Gastroesophageal sphincter (tissue), 4 donors: ENCODE data around the gene SNX18. TPM values are rescaled to one million over a fixed set of nuclear protein-coding genes. Genes with fewer than 3 reads are reported as not detected.
A peak's percentile ranks its signal among the peaks of the same experiment; 100 is the strongest.

Source experiments
- ATAC-seq: fragments of 150-250 bp; one replicate; pipeline ENCODE4 v1.9.1; 2016; ENCODE audit warnings: mild to moderate bottlenecking, moderate library complexity
- H3K27ac ChIP-seq, 4 donors: fragments of 200-600 bp; sonication (generic) in 3 of 4; 1 replicate in 3 of 4; 2 replicates in 1 of 4; pipeline ENCODE4 v1.5.1; 2016 to 2019
- H3K27me3 ChIP-seq: fragments of 200-600 bp; sonication (generic); one replicate; pipeline ENCODE4 v1.5.1; 2019
- H3K36me3 ChIP-seq, 2 donors: fragments of 200-600 bp; sonication (generic); one replicate each; pipeline ENCODE4 v1.5.1; 2019; ENCODE audit warnings: control low read depth in 1 of 2
- H3K4me1 ChIP-seq, 3 donors: fragments of 200-600 bp; sonication (generic); 1 replicate in 2 of 3; 2 replicates in 1 of 3; pipeline ENCODE4 v1.5.1; 2016 to 2019; ENCODE audit warnings: control low read depth in 2 of 3
- H3K4me3 ChIP-seq, 2 donors: fragments of 200-600 bp; sonication (generic); one replicate each; pipeline ENCODE4 v1.5.1; 2019; ENCODE audit warnings: mild to moderate bottlenecking in 1 of 2, moderate library complexity in 1 of 2
- H3K9me3 ChIP-seq, 3 donors: fragments of 200-600 bp; sonication (generic); one replicate each; pipeline ENCODE4 v1.5.1; 2017 to 2019; ENCODE audit warnings: control low read depth in 2 of 3
- EP300 ChIP-seq: sonication (generic); formaldehyde crosslinking; IDR thresholded peaks from one replicate; pipeline ENCODE4 v1.6.1; 2017; ENCODE audit warnings: antibody characterized with exemption, mild to moderate bottlenecking
- POLR2A ChIP-seq, 2 donors: fragments of 450-650 bp; IDR thresholded peaks; one replicate each; pipeline ENCODE4 v1.6.1; 2017; ENCODE audit warnings: antibody characterized with exemption in 2 of 2, mild to moderate bottlenecking in 2 of 2, moderate library complexity in 1 of 2
- POLR2AphosphoS5 ChIP-seq: sonication (generic); formaldehyde crosslinking; IDR thresholded peaks from one replicate; pipeline ENCODE4 v1.6.1; 2017; ENCODE audit warnings: antibody characterized with exemption
- WGBS, 2 donors: methylation state at CpG; one replicate each; pipeline ENCODE4 v1.1.5; 2018; ENCODE audit warnings: low coverage in 1 of 2; 5-methylcytosine and 5-hydroxymethylcytosine counted together
- total RNA-seq, 4 donors: library from RNA; depleted of rRNA; stranded (reverse); fragments of >200 nt; gene quantifications; one replicate each; pipeline ENCODE4 v1.1.0, GENCODE V29; 2016
- TF ChIP-seq, protein P1 (sequence below), 4 experiments: fragments of 200-600 bp in 2 of 4; fragments of 450-650 bp in 2 of 4; sonication (generic) in 1 of 4; IDR thresholded peaks; one replicate each; pipeline ENCODE4 v1.5.1; 2017 to 2019; ENCODE audit warnings: antibody characterized with exemption in 4 of 4, mild to moderate bottlenecking in 2 of 4, moderate library complexity in 2 of 4

SNX18 gene
- total RNA-seq, 4 donors from 2014 or later, result 34.9 to 65.7 (median 49.2) TPM

DNA sequence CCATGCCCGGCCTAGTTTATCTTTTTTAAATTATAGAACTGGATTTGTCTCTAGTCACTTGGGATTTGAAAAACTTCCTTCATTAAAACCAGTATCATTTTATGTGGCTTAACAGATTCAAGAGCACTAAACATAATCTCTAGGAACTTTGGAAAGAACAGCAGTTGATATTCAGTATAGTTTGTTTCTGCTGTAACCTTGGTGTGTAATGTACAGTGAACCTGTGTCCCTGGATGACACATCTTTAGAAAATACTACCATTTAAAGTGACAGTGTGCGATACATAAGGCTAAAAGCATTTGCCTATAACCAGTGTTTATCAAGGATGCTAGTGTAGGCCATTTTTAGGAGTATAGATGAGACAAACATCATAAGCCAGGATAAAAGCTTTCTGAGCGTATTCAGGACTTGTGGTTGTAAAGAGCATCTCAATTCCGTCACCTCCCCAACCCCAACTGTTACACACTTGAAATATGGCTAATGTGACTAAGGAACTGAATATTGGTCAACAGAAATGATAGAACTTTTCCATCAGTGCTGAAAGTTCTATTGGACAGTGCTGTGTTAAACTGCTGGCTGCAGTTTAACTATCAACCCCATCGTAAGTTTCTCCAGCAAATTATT lies 4.4 kb downstream of the SNX18 start:
- peaks cover 7 to 90% (median 28%) of the 10 kb centered on the region in 3 donors for H3K4me1 ChIP-seq

GRCh38 chr5:54523534-54523933 lies 6.0 kb downstream of the SNX18 start:
- WGBS, 2 donors, result 54 to 74% methylated on average over 3 of the region's 3 CpGs
- H3K4me3 ChIP-seq, result peak overlapping the region in 1 of 2 donors; percentile 29

More for the DNA sequence above, 4.4 kb downstream of the SNX18 start:
- TF ChIP-seq, protein P1, sequence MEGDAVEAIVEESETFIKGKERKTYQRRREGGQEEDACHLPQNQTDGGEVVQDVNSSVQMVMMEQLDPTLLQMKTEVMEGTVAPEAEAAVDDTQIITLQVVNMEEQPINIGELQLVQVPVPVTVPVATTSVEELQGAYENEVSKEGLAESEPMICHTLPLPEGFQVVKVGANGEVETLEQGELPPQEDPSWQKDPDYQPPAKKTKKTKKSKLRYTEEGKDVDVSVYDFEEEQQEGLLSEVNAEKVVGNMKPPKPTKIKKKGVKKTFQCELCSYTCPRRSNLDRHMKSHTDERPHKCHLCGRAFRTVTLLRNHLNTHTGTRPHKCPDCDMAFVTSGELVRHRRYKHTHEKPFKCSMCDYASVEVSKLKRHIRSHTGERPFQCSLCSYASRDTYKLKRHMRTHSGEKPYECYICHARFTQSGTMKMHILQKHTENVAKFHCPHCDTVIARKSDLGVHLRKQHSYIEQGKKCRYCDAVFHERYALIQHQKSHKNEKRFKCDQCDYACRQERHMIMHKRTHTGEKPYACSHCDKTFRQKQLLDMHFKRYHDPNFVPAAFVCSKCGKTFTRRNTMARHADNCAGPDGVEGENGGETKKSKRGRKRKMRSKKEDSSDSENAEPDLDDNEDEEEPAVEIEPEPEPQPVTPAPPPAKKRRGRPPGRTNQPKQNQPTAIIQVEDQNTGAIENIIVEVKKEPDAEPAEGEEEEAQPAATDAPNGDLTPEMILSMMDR (IDR thresholded peaks at IDR 0.05), result no peak
- TF ChIP-seq POLR2A (IDR thresholded peaks at IDR 0.05) (no peak), POLR2AphosphoS5 (no peak), EP300 (no peak)
- Histone ChIP-seq H3K36me3 (peaks cover 0 to 3% of the 10 kb centered on the region in 2 donors), H3K27ac (peak overlapping the region in 1 of 4 donors; percentile 97), H3K9me3 (no peaks in the 10 kb centered on the region), H3K4me3 (peak overlapping the region in 1 of 2 donors; percentile 100), H3K27me3 (no peaks in the 10 kb centered on the region)
- 77 to 94% methylated on average over 4 to 5 of the region's 5 CpGs for WGBS, 2 donors
- ATAC-seq, result no peak

GRCh38 chr5:54524082-54524481 lies 6.5 kb downstream of the SNX18 start:
- Histone ChIP-seq H3K9me3 (no peaks in the 10 kb centered on the region), H3K36me3 (peaks cover 0 to 2% of the 10 kb centered on the region in 2 donors), H3K27me3 (no peaks in the 10 kb centered on the region), H3K27ac (peak overlapping the region in 3 of 4 donors; percentile 55 to 67 (median 57)), H3K4me3 (peak overlapping the region in 1 of 2 donors; percentile 29), H3K4me1 (peaks cover 7 to 96% (median 27%) of the 10 kb centered on the region in 3 donors)
- WGBS, 2 donors, result 63 to 67% methylated on average over 8 of the region's 8 CpGs
- TF ChIP-seq POLR2AphosphoS5 (no peak), EP300 (no peak), POLR2A (IDR thresholded peaks at IDR 0.05) (no peak)
- TF ChIP-seq, protein P1 (IDR thresholded peaks at IDR 0.05), result no peak
- no peak for ATAC-seq

More at GRCh38 chr5:54523534-54523933, 6.0 kb downstream of the SNX18 start:
- Histone ChIP-seq H3K4me1 (peaks cover 7 to 96% (median 31%) of the 10 kb centered on the region in 3 donors), H3K36me3 (peaks cover 0 to 3% of the 10 kb centered on the region in 2 donors), H3K27ac (peak overlapping the region in 3 of 4 donors; percentile 55 to 67 (median 57)), H3K27me3 (no peaks in the 10 kb centered on the region), H3K9me3 (no peaks in the 10 kb centered on the region)
- ATAC-seq, result no peak
- no peak for TF ChIP-seq POLR2AphosphoS5
- TF ChIP-seq, protein P1 (IDR thresholded peaks at IDR 0.05), result no peak
- TF ChIP-seq EP300, result no peak
- no peak for TF ChIP-seq POLR2A (IDR thresholded peaks at IDR 0.05)

DNA sequence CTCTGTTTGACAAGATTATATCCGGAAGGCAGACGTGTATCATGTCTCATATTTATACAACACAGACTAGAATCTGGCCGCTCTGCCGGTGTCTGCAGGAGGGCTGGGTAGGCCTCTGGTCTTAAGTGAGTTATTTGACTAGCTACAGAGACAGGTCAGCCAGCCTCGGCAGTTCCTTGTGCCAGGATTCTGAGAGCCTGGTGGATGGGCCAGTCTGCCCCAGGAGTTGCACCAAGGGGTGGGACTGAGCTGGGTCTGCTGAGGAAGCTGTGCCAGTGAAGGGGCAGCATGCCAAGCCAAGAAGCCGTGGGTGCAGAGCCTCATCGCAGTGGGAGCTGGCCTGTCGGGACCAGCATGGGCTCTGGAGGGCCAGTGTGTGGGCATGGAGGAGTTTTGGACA lies 7.1 kb downstream of the SNX18 start:
- 23 to 26% methylated on average over 4 to 6 of the region's 8 CpGs for WGBS, 2 donors
- H3K4me1 ChIP-seq, result peaks cover 7 to 91% (median 25%) of the 10 kb centered on the region in 3 donors
- peak overlapping the region in 1 of 2 donors; percentile 29 for H3K4me3 ChIP-seq
- H3K27me3 ChIP-seq, result no peaks in the 10 kb centered on the region
- H3K36me3 ChIP-seq, result no peaks in the 10 kb centered on the region
- no peak for TF ChIP-seq EP300
- TF ChIP-seq POLR2A (IDR thresholded peaks at IDR 0.05), result no peak
- TF ChIP-seq POLR2AphosphoS5, result no peak
- TF ChIP-seq, protein P1 (IDR thresholded peaks at IDR 0.05), result no peak
- no peaks in the 10 kb centered on the region for H3K9me3 ChIP-seq
- peak overlapping the region in 3 of 4 donors; percentile 55 to 67 (median 57) for H3K27ac ChIP-seq
- ATAC-seq, result no peak

GRCh38 chr5:54525261-54525660 lies 7.7 kb downstream of the SNX18 start:
- peaks cover 7 to 91% (median 25%) of the 10 kb centered on the region in 3 donors for H3K4me1 ChIP-seq
- ATAC-seq, result no peak
- H3K9me3 ChIP-seq, result no peaks in the 10 kb centered on the region
- no peaks in the 10 kb centered on the region for H3K27me3 ChIP-seq
- H3K4me3 ChIP-seq, result no peak overlapping the region
- peak overlapping the region in 2 of 4 donors; percentile 55 to 67 for H3K27ac ChIP-seq
- no peaks in the 10 kb centered on the region for H3K36me3 ChIP-seq
- TF ChIP-seq, protein P1 (IDR thresholded peaks at IDR 0.05), result no peak
- TF ChIP-seq POLR2AphosphoS5 (no peak), POLR2A (IDR thresholded peaks at IDR 0.05) (no peak), EP300 (no peak)
- 87 to 88% methylated on average over 4 of the region's 4 CpGs for WGBS, 2 donors
